HG03558 (cell line): Measurements from ENCODE around the gene DECR2.
"Not testable (repeated sequence)": the region's sequence is repeated elsewhere in the genome, so short reads cannot be mapped to it uniquely, and the experiment has no call there.

ENCODE experiments used
- ATAC-seq: cut with Tn5 transposase; IDR thresholded peaks from one replicate; pipeline ENCODE4 v1.9.1; 2021; ENCODE audit warnings: moderate number of reproducible peaks; ENCODE audit not compliant: unreplicated experiment; ENCODE audit errors: extremely low read depth

The DECR2 gene

GRCh38 chr16:401468-402348, at the start of gene DECR2:
Gene DECR2 (plus strand): TSS chr16:401885. CDS start chr16:401964, 79 bp downstream.
- ATAC-seq, result no peak

DNA sequence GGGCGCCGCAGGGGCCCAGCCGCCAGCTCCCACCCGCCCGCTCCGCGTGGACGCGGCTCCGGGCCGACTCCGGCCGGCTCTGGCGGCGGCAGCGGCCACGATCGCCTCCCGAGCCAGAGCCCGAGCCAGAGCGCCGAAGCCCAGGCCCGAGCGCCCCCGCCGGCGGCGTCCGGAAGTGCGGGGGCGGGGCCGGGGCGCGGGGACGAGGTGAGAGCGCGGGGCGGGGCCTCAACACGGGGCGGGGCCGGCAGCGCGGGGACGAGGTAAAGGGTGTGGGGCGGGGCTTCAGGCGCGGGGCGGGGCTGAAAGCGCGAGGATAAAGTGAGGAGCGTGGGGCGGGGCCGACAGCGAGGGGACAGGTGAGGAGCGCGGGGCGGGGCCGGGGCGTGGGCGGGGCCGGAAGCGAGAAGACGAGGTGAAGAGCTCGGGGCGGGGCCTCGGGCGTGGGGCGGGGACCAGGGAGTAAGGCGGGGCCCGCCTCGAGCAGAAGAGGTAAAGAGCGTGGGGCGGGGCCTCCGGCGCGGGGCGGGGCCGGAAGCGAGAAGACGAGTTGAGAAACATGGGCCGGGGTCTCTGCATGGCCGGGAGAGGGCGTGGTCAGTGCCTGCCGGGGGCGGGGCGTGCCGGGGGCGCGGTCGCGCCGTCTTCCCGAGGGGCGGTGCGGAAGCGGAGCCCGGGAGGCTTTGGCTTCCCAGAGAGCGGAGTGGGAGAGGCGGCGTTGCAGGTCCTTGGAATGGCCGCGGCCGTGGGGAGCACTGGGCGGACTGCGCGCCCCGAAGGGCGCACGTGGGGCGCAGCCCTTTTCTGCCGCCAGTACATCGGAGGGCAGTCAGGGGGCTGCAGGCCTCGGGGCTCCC, 48.9 kb upstream of the DECR2 start, which contains the start of gene AXIN1:
AXIN1 (minus strand) TSS at position 177 of the 857 bp plus-strand sequence. CDS start 5,698 bp downstream, outside the sequence.
- peak; percentile 45 for ATAC-seq

DNA sequence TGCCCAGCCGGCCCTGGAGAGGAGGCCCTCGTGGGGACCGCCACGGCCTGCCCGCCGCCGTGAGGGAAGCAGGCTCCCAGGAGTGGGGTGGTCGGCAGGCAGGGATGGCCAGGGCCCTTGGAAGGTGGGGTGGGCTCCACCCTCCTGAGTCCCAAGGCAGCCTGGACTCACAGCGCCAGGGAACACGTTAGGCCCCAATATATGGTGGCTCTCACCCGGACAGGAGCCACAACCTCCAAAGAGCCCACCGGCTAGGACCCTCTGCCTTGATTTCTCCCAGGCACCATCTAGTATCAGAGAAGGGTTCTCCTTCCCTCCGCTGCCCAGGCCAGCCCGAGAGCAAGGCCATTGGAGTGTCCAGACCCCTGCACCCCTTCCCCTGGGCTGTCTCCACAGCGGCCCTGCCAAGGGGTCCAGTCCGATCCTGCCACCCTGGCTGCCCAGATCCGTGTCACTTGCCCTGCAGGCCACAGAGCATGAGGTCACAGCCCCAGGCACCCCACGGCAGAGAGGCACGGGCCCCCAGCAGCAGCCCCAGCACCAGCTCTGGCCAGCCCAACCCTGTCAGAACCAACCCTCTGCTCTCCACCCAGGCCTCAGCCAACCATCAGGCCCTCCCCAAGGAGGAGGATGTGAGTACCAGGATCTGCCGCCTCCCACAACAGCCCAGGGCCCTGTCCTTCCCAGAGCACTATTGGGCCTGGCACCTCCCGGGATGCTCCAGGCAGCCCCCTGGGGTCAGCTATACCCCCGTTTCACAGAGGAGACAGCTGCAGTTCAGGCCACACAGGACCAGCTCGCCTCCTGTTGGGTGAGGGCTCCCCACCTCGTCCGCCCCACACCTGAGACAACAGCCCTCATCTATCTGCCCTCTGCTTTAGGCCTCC, 48.0 kb upstream of the DECR2 start:
- ATAC-seq, result no peak

DNA sequence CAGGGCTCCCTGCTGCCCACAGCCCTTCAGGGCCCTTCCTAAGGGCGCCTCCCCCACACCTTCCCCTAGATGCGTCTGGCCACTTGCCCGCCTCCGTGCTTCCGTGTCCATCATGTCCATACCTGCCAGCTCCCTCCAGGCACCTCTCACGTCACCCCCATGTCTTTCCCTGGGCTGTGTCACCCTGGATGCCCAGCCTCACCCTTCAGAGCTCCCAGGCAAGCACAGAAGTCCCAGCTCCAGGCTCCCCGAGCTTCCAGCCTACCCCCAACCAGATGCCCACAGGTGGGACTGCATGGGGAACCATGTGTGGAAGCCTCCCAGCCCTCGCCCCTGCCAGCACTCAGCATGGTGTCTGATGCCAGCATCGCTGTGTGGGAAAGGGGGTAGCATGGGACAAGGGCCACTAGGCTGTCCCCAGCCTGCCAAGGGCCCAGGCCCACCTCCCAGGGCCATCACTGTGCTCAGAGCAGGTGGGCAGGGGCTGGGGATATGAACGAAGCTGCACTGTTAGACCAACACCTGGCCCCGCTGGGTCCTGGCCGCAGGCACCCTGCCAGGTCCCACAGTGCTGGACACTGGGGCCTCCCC, 47.3 kb upstream of the DECR2 start:
- ATAC-seq, result no peak

DNA sequence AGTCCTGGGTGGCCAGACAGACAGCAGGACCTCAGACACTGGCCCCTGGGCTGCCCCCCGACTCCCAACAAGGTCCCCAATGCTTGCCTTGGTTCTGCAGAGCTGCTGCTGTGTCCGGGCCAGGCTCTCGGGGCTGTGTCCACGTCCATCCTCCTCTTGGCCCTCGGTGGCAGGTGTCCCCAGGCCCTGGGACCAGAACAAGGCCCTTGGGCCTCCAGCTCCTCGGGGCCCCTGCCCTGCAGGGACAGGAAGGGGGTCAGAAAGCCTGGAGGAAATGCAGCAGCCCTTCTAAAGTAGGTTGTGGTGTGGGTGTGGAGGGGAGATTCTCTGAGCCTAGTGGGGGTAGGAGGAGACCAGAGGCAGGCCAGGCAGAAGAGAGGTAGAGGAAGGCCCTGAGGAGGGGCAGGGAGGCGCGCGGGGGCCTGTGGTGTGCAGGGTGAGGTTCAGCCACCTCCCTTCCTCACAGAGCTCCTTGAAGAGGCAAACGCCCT, 46.7 kb upstream of the DECR2 start:
- no peak for ATAC-seq

DNA sequence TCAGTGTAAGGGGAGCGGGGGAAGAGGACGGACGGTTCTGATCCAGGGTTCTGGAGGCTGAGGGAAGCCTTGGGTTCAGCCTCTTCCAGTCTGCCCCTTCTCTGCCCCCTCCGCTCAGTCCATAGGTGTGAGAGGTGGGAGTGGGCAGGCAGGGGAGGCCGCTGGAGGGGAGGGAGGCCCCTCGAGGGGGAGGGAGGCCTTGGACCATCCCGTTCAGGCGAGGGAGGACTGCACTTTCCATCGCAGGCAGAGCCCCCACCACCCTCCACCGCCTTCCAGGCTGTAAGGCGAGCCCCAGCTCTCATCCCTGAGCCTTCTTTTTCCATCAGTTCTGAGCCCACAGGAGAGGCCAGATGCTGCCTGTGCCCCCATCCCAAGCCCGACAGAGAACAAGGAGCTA, 44.9 kb upstream of the DECR2 start:
- no peak for ATAC-seq

GRCh38 chr16:359067-359763, 42.5 kb upstream of the DECR2 start:
- no peak for ATAC-seq

GRCh38 chr16:359871-360697, 41.6 kb upstream of the DECR2 start:
- no peak for ATAC-seq

DNA sequence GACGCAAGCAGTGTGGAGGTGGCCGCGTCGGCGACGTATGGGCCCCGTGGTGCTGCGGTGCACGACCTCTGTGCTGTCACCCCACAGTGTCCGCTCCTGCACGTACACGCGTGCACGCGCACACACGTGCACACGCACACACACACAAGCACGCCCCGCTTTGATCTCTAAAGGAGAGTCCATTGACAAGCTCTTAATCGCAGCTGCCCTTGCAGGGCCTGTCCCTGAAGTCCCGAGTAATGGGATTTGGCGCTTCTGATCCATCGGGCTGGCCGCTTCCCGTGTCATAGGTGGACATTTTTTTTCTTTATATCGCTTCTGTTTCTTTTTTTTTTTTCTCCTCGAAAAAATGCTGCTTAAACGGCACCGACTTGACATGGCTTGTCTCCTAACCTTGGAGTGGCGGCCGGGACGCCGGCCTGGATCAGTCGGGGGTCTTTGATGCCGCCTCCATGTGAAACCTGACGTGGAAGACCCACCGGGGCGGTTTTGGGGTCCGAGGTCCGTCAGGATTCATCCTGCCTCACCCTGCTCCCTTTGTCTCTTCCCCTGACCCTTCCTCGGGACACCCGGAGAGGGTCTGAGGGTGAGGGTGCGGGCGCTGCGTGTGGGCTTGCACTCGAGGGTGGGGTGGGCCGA, 40.9 kb upstream of the DECR2 start:
- no peak for ATAC-seq

DNA sequence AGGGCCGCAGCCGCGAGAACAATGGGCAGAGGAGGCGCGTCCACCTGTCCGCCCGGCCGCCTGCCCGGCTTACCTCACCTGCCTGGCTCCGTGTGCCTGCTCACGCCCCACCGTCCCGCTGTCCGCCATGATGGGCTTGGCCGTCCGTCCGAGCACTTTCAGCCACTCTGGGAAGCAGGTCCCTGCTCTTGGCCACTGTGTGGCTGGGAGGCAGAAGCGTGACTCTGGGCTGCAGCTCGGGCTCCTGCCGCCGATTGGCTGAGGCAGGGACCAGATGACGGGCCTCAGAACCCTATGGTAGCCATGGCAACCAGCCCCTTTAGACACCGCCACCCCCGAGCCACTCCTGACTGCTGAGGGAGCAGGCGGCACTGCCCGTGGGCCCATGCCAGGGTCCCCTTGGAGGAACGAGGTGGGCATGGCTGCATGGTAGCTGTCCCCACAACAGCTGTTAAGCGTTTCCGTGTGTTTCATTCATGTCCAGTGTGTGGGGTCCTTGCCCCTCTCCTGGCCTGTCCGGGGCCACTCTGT, 40.3 kb upstream of the DECR2 start:
- ATAC-seq, result no peak

- ATAC-seq, result no peak
These were observed 39.6 kb upstream of the DECR2 start for GRCh38 chr16:361872-362701.

DNA sequence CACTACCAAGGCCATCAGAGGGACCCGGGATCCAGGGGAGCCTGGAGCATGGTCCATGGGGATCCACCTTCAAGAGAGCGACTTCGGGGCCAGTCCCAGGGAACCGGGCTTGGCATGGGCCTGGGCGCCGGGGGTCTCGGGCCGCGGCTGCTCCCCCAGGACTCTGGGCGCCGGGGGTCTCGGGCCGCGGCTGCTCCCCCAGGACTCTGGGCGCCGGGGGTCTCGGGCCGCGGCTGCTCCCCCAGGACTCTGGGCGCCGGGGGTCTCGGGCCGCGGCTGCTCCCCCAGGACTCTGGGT, 39.0 kb upstream of the DECR2 start:
- ATAC-seq, result not testable (repeated sequence)

DNA sequence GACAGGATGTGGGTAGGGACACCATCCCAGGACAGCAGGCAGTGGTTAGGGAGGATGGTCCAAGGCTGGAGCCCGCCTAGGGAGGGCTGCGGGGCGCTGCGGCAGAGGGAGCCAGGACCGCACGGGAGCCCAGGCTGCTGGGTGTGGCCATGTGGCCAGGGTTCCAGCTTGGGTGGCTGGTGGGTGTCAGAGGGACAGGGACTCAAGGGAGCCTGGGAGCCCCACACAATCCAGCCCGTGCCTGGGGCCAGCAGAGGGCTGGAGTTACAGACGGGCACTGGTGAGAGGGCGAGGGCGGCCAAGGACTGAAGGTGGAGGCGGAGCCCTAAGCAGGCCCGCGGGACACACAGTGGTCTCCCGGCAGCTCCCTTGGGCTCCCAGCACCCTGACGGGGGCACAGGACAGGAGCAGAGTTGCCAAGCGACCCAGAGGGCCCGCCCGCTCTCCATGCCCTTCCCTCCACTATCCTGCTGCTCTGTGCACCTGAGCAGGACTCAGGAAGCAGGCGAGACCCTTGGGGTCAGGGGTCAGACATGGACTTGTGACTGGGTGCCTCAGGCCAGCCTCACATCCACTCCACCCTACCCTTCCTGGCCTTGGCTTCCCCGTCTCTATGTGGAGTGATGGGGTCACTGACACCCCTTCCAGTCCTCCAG, 38.4 kb upstream of the DECR2 start:
- ATAC-seq, result no peak

DNA sequence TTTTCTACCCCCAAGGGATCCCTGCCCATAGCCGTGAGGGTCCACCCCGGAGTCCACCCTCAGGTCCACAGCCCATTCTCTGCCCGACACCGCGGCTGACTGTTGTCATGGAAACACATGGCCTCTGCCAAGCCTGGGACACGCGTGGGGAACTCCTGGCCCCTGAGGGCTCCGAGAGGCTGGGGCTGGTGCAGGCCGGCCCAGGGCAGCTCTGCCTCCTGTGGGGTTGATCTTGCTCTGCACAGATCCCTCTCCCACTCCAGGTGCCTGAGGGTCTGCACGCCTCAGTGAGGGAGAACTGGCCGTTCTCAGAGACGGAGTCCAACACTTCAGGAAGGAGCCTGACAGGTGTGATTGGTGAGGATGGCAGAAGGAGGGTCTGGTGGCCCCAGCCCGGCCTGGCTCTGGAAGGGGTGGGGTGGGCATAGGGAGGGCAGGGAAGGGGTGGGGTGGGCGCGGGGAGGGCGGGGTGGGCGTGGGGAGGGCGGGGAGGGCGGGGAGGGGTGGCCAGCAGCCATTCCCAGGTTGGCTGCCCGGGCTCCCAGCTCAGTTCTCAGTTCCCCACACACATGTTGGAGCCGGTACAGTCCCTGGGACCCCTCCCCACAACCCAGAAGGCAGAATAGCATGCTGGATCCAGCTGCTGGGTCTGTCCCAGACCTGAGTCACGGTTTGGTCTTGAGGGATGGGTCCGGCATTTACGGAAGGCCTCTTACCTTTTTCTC, 37.8 kb upstream of the DECR2 start:
- ATAC-seq, result no peak

- ATAC-seq, result no peak
These were observed 36.8 kb upstream of the DECR2 start for GRCh38 chr16:364595-365491.
